GM19239 (cell line): ENCODE data around the gene DNAJC4.

Source experiments
- DNase-seq: peaks from one replicate; pipeline ENCODE4 v3.0.0; 2011; ENCODE audit warnings: low spot score; ENCODE audit not compliant: insufficient read length
- FAIRE-seq: peaks from 2 replicates; lab custom pipeline; 2011; peaks lifted over from hg19 to GRCh38; lab: Jason Lieb, UNC

Gene DNAJC4

DNA sequence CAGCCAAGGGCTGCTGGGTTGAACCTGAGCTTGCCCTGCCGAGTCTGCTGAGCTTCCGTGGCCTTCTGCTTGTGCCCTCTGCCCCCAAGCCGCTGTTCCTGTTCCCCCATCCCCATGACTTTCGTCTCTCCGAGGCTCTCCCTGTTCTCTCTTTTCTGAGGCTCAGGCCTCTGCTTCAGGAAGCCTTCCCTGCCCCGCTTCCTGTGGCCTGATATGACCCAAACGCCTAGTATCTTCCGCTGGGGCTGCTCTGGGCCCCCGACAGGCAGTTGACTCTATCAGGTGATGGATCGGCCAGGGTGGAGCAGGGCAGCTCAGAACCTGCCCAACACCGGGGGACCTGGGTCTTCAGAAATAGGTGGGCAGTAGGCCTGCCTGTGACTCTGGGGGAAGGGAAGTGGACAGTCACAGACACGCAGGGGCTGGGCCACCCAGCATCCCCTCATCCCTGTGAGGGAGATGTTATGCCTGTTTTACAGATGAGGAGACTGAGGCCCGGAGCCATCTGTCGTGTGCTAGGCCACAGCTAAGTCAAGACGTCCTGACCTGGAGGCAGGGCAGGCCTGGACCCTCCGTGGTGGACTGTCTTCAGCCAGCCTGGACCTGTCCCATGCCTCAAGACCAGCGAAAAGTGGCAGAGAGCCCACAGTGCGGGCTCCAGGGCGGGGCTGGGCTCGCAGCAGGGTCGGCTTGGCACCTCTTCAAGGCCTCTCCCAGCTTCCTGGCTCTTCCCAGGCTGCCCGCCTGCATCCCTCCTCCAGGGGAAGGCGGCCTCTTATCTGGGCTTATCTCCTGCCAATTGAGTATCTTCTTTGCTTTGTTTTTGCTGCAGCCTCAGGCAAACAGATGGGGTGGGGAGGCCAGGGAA, 37.9 kb downstream of the DNAJC4 start:
- FAIRE-seq (no peak), DNase-seq (no peak)

DNA sequence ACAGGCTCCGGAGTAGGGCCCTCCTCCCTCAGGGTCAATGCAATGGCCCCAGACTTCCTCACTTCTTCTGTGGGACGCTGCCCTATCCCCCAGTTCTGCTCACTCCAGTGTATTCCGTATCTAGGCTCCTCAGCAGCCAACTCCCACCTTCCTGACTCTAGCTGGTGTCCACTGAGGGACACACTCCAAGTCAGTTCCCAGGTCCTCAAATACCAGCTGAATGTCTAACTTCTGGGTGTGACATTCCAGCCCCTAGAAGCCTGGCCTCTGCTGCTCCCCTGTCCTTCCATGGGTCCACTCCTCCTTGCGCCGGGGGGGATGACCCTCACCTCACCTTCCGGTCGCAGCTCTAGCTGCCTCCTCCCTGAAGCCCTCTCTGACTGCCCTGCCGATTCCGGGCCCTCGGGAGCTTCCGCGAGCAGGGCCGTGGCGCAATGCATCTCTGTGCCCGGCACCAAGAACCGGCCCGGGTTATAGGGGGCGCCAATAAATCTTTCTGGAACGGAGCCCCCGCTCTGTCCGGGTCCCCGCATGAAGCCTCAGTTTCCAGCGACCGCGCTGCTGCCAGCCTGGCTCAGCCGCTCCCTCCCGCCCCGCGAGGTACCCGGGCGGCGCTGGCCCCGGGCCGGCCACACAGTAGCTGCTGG, 38.7 kb downstream of the DNAJC4 start:
- FAIRE-seq = peak; percentile 81
- DNase-seq = no peak

DNA sequence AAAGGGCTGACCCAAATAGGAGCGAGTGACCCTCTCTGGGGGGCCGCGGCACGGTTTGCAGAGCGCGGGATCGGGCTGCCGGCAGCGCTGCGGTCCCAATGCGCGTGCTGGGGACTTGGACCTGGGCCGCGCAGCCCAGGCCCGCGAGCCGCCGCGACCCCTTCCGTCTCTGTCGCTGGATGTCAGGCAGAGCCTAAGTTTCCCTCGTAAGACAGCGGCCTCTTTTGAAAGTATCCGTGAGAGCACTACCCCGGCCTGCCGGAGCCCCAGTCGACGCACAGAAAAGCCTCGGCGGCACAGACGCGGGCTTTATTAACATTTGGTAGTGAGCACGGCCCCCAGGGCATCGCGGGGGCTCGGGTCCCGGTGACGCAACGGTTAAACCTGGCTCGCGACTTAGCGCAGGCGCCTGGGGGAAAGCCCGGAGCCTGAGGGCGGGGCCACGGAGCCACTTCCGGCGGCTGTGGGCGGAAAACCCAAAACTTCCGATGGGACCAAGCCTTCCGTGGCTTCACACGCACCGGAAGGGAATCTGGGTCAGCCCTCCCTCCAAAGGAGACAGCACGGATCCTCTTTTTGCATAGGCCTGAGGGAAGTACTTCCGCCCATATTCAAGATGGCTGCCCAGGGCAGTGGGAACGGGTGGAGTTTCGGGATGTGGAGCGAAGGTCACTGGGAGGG, 39.3 kb downstream of the DNAJC4 start:
- DNase-seq (peak; percentile 78), FAIRE-seq (peak; percentile 94)

DNA sequence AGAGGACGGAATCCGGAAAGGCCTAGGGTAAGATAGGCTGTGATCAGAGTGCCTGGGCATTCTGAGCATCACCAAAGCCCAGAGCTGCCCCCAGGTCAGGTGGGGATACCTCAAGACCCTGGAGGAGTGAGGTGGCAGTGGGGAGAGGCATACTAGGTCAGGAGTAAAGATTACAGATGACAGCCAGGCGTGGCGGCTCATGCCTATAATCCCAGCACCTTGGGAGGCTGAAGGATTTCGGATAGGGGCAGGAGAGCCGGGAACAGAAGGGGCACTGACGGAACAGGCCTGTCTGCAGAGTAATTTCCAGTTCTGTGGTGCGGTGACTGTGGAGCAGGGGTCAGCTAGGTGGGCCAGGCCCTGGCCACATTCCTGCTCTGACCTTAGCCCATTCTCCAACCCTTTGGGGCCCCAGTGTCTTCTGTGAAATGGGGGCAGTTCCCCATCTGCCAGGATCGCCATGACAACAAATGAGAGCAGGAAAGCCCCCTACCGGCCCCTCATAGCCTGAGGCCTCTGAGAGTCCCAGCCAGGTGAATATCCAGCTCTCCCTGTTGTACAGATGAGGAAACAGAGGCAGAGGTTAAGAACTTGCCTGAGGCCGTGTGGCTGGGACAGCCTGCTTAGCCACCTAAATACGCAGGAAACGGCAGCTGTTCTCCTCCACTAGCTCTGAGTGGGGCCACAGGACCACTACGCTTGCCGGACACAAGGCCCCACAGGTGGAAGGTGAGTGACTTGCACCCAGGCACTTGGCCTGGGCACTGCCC, 44.9 kb downstream of the DNAJC4 start:
- FAIRE-seq (no peak), DNase-seq (no peak)

DNA sequence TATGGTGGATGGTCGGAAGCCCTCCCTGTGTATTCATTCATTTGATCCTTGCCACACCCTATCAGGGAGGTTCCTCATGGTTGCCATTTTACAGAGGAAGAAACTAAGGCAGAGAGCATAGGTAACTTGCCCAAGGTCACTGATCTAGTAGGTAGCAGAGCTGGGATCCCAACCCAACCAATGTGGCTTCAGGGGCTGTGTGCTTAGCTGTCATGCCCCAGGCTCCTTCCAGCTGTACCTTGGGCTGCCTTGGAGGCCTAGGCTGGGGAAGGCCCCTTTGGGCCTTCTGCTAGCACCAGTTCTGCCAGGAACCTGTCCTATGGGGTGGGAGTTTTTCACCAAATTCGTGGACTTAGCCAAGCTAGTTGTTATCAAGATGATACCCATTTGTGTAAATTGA, 45.5 kb downstream of the DNAJC4 start:
- DNase-seq = no peak
- FAIRE-seq = no peak

DNA sequence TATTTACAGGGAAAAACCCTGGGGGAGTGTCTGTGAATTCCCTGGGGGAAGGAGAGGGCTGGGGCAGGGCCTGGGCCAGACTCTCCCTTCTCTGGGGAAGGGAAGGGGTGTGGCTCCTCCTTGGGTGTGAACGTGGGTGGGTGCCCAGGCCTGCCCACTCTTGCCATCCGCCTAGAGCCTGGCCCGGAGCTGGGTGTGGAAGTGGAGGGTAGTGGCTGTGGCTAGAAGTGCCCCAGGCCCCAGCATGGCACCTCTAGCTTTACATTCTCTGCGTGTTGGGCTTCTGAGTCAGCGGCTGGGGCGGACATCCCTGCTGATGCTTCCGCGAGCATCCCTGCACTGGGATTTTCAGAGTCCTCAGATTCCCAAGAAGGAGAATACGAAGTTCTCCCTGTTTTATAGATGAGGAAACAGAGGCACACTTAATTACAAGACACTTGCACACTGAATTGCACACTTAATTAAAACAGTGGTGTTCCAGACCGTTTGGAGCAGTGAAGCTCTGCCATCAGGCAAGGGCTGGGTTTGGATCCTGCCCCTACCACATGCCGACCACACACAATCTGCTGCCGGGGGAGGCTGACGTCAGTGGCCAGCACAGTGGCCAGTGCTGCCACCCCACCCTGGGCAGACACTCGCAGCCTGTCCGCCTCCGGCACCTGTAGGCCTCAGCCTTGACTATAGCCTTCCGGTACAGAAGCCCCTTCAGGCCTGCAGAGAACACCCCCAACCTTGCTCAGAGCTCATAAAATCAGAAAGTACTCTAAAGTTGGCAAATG, 46.5 kb downstream of the DNAJC4 start:
- DNase-seq = no peak
- no peak for FAIRE-seq

DNA sequence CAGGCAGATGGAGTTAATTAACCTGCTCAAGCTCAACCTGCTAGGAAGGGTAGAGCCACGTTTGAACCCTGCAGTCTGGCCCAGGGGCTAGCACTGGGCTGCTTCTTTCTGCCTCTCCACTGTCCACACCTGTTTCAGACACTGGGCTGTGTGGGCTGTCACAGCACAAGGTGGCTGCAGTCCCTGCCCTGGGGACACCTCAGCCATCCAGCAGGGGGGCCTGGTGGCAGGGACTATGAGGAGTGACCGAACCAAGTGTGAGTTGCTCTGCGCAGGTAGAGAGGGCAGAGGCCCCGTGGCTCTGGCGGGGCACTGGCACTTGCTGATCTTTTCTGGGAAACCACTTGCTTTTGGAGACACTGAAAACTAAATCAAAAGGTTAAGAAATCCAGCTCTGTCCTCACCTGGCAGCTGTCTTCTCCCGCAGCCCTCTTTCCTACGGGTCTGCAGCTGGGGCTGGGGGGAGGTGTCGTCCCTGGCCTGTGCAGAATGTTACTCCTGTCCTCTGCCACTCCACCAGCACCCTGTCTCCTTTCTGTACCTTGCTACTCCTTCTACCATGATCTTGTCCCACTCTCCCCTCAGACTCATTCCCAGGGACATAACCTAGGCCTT, 48.3 kb downstream of the DNAJC4 start:
- FAIRE-seq (no peak), DNase-seq (no peak)

DNA sequence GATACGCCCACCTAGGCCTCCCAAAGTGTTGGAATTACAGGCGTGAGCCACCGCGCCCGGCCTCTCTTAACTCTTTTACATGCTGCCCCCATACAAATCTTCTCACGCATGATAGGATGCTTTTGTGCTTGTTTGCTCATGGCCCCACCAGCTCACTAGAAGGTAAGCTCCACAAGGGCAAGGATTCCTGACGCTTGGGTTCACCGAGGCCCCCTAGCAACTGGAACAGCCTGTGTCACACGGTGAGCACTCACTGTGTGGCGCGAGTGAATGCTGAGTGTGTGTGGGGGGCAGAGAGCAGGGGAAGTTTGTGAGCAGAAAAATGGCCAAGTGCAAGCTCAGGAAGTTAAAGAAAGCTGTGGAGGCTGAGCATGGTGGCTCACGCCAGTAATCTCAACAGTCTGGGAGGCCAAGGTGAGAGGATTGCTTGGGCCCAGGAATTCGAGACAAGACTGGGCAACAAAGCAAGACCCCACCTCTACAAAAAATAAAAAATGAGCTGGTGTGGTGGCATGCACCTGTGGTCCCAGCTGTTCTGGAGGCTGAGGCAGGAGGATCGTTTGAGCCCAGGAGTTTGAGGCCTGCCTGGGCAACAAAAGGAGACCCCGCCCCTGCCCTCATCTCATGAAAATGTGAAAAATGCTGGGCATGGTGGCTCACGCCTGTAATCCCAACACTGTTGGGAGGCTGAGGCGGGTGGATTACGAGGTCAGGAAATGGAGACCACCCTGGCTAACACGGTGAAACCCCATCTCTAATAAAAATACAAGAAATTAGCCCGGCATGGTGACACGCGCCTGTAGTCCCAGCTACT, 51.8 kb downstream of the DNAJC4 start:
- no peak for DNase-seq
- no peak for FAIRE-seq

DNA sequence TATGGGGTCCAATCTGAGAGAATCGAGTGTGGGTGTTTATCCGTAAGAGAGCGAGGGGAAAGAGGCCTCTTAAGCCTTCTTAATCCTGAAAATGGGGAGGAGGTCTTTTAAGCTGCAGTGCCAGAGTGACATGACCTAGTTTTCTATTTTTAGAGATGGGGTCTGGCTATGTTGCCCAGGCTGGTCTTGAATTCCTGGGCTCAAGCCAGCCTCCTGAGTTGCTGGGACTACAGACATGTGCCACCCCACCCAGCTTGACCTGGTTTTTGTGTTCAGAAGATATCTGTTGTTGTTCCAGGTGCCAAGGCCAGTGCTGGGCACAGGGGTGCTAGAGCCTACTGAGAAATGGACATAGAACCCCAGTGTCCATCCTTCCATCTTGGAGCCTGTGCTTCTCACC, 52.7 kb downstream of the DNAJC4 start:
- DNase-seq = no peak
- FAIRE-seq = no peak
